Keratinocyte (primary cell): ENCODE measurements around the gene TMPRSS4.

Experiments
- CTCF ChIP-seq, 3 experiments: IDR thresholded peaks in 1 of 3; conservative IDR thresholded peaks in 1 of 3; optimal IDR thresholded peaks in 1 of 3; 2 replicates in 2 of 3; 3 replicates in 1 of 3; pipeline versions ENCODE3 to v1.5.1; 2011; ENCODE audit warnings: low read length in 3 of 3, mild to moderate bottlenecking in 3 of 3, moderate library complexity in 2 of 3, control low read depth in 1 of 3, inconsistent platforms in 1 of 3; ENCODE audit not compliant: insufficient read depth in 2 of 3; ENCODE audit errors: extremely low read depth in 1 of 3
- EZH2 ChIP-seq: IDR thresholded peaks from one replicate; pipeline ENCODE4 v1.6.1; 2012; ENCODE audit warnings: inconsistent platforms, mild to moderate bottlenecking, low read length, moderate library complexity

GRCh38 chr11:118147502-118147901, 70.6 kb downstream of the TMPRSS4 start:
- no peak for TF ChIP-seq EZH2
- TF ChIP-seq CTCF (optimal IDR thresholded peaks at IDR 0.05 in 1 of 3, IDR thresholded peaks at IDR 0.05 in 1 of 3, conservative IDR thresholded peaks at IDR 0.05 in 1 of 3; ENCODE audit: extremely low read depth in 1 of 3, insufficient read depth in 2 of 3, low read length in 3 of 3), result no peak
